Measurements from ENCODE around the gene HECW1. TPM values are rescaled to one million over a fixed set of nuclear protein-coding genes. Genes with fewer than 3 reads are reported as not detected.

Gene HECW1
- total and polyA plus RNA-seq, 10 of the 15 experiments (the other 5 are each of a cell fraction or from before 2014, with no cell fraction given), result under 0.01 to 0.31 (median 0.04) TPM; not detected in 3

- TF ChIP-seq, protein P1, sequence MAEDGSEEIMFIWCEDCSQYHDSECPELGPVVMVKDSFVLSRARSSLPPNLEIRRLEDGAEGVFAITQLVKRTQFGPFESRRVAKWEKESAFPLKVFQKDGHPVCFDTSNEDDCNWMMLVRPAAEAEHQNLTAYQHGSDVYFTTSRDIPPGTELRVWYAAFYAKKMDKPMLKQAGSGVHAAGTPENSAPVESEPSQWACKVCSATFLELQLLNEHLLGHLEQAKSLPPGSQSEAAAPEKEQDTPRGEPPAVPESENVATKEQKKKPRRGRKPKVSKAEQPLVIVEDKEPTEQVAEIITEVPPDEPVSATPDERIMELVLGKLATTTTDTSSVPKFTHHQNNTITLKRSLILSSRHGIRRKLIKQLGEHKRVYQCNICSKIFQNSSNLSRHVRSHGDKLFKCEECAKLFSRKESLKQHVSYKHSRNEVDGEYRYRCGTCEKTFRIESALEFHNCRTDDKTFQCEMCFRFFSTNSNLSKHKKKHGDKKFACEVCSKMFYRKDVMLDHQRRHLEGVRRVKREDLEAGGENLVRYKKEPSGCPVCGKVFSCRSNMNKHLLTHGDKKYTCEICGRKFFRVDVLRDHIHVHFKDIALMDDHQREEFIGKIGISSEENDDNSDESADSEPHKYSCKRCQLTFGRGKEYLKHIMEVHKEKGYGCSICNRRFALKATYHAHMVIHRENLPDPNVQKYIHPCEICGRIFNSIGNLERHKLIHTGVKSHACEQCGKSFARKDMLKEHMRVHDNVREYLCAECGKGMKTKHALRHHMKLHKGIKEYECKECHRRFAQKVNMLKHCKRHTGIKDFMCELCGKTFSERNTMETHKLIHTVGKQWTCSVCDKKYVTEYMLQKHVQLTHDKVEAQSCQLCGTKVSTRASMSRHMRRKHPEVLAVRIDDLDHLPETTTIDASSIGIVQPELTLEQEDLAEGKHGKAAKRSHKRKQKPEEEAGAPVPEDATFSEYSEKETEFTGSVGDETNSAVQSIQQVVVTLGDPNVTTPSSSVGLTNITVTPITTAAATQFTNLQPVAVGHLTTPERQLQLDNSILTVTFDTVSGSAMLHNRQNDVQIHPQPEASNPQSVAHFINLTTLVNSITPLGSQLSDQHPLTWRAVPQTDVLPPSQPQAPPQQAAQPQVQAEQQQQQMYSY (CRISPR knock-in tag; IDR thresholded peaks at IDR 0.05), result no peak
- no peak for TF ChIP-seq SUPT20H (IDR thresholded peaks at IDR 0.05; ENCODE audit: borderline replicate concordance, control insufficient read depth, low read depth, low read length)
- no peak for TF ChIP-seq BCLAF1 (IDR thresholded peaks at IDR 0.05)
- TF ChIP-seq NFYA (IDR thresholded peaks at IDR 0.05; ENCODE audit: borderline replicate concordance, low read depth, low read length), result no peak
Observed at GRCh38 chr7:43475983-43476382, 363.5 kb downstream of the HECW1 start (continued).

DNA sequence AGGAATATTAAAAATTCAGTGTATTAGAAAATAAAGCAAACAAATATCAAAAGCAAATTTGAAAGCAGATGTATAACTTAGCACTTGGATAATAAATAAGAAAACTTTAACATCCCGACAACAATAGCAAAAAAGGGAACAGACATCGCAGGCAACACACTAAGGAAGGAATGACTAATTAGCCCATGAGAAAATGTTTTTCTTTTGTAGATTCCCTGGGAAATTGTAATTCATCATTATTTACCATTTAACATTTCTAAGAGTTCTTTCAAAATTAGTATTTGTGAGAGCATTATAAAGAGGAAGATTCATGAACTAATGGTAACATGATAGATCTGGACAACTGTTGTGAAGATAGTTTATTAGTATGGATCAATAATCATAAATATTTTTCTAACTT lies 364.4 kb downstream of the HECW1 start:
- H3K4me1 ChIP-seq (ENCODE audit: control insufficient read depth, insufficient read depth, low read length), result no peaks in the 10 kb centered on the region
- BruUV-seq (replicated peaks), result no TSS peak
- H2AFZ ChIP-seq (ENCODE audit: control insufficient read depth, low read depth, low read length), result no peak overlapping the region
- H3K27me3 ChIP-seq (replicated peaks in 1 of 2; ENCODE audit: control insufficient read depth in 2 of 2, insufficient read depth in 2 of 2, low read length in 1 of 2), result no peaks in the 10 kb centered on the region
- TF ChIP-seq NFYB (IDR thresholded peaks at IDR 0.05; ENCODE audit: insufficient read depth, low read depth, low read length), result no peak
- TF ChIP-seq, protein P2, sequence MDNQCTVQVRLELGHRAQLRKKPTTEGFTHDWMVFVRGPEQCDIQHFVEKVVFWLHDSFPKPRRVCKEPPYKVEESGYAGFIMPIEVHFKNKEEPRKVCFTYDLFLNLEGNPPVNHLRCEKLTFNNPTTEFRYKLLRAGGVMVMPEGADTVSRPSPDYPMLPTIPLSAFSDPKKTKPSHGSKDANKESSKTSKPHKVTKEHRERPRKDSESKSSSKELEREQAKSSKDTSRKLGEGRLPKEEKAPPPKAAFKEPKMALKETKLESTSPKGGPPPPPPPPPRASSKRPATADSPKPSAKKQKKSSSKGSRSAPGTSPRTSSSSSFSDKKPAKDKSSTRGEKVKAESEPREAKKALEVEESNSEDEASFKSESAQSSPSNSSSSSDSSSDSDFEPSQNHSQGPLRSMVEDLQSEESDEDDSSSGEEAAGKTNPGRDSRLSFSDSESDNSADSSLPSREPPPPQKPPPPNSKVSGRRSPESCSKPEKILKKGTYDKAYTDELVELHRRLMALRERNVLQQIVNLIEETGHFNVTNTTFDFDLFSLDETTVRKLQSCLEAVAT (IDR thresholded peaks at IDR 0.05), result no peak
- ChIA-PET RAD21 (ENCODE audit: unreplicated experiment) (interaction anchor here (0.6 to 2.0 kb wide), 2 partner anchors 37 to 224 kb away, joined by 3 to 4 read pairs; no protein-coding TSS in a partner anchor), CTCF (interaction anchor here (1.0 to 2.7 kb wide), 5 partner anchors 11 to 191 kb away, joined by 3 to 10 read pairs (median 6); no protein-coding TSS in a partner anchor), SMC1A (ENCODE audit: uncharacterized antibody, unreplicated experiment) (interaction anchor here (1.0 to 1.7 kb wide), 4 partner anchors 11 to 223 kb away, joined by 3 read pairs; no protein-coding TSS in a partner anchor), POLR2A (no interaction called here)
- FAIRE-seq (no peak), ATAC-seq (no peak), DNase-seq (ENCODE audit: low read depth, low spot score) (no peak)
- no peak overlapping the region for H3K4me2 ChIP-seq (ENCODE audit: control insufficient read depth, insufficient read depth)
- in situ Hi-C loops (cut with MboI) (no loop called here), intact Hi-C loops (cut with micrococcal nuclease; ENCODE audit: unreplicated experiment) (no loop called here)
- H3K9me3 ChIP-seq (replicated peaks; ENCODE audit: control insufficient read depth, insufficient read depth, low read length), result no peaks in the 10 kb centered on the region
- no peak overlapping the region for H3K27ac ChIP-seq (ENCODE audit: control insufficient read depth, insufficient read depth)
- H3K79me2 ChIP-seq (ENCODE audit: control insufficient read depth, insufficient read depth, low read length), result no peaks in the 10 kb centered on the region
- no peak overlapping the region for H3K4me3 ChIP-seq
- no peaks in the 10 kb centered on the region for H3K36me3 ChIP-seq (ENCODE audit: control insufficient read depth in 2 of 2, insufficient read depth in 2 of 2, low read length in 1 of 2)
- no peaks in the 10 kb centered on the region for H4K20me1 ChIP-seq (ENCODE audit: control insufficient read depth, insufficient read depth)
- no peak overlapping the region for H3K9ac ChIP-seq (ENCODE audit: control insufficient read depth, insufficient read depth, low read length)
- 93% methylated on average over 2 of the region's 2 CpGs for WGBS (ENCODE audit: insufficient coverage, insufficient replicate concordance, low lambda C conversion rate, missing lambda C conversion rate)

Data from GM12878 (cell line).